HS-27A (cell line): ENCODE data around the gene KIAA1210.

Experiments
- DNase-seq: peaks from one replicate; pipeline ENCODE4 v3.0.0-alpha.2; 2012; ENCODE audit warnings: low read depth, missing footprints

KIAA1210 gene

DNA sequence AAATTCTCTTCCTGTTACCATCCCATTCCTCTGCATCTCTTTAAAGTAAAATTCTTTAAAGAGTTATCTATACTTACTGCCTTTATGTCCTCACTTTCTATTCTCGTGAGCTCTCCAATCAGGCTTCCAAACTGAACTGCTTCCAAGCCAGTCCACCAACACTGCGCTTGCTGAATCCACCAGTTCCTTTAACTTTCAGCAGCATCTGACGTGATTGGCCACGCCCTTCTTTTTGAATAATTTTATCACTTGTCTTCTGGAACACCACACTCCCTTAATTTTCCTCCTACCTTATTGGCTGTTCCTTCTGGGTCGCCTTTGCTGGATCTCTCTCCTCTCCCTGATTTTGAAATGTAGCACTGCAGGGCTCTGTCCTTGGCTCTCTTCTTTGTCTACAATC is at the start of gene KIAA1210:
Gene KIAA1210 (minus strand): TSS at position 163 of the 400 bp plus-strand sequence. CDS start 4,170 bp downstream, outside the sequence.
- no peak for DNase-seq

DNA sequence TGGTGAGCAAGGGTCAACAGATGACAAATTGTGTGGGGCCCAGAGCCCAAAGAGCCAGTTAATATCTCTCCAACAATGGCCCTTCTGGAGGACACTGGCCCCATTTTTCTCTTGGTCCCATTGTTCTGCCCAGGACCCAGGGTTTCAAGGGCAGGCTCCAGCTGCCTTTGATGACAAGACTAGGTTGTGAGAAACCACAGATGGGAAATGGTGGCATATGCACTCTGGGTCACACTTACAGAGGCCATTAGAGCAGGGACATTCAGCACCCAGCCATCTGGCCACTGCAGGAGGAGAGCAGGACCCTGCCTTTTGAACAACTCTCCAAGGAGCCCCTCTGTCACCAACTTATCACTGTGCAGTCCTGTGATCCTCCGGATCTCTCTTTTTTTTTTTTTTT is 49.7 kb upstream of the KIAA1210 start:
- DNase-seq = no peak

DNA sequence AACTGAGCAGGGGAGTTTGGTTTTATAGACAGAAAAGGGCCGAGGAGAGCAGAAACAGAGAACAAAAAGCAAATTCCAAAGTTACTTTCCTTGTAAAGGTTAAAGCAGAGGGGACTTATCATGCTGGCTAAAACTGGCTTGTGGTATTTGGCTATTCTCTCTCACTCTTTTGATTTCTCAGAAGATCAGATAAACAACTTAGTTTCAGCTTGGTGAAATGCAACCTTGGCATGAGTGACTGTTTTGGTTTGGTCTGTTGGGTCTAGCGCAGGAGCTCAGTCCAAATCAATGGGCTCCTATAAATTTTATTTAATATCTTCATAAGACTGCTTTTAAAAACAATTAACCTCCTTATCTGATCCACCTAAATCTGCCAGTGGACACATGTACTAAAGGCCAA is 47.3 kb upstream of the KIAA1210 start:
- no peak for DNase-seq

DNA sequence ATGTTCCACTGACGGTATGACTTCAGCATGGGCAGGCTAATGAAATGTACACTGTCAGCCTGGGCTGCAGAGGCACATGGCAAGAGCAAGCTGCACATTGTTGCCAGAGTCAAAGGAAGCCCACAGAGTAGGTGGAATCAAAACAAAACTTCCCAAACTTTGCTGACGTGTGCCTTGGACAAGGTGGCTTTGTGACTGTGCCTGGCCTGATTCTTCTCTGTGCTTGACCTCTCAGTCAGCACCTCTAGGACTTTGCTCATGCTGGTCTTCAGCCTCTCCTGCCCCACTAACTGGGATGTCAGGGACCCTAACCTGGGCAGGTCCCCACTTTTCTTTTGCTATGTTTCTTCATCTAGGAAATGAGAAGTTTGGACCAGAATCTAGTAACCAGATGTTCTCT is 40.5 kb upstream of the KIAA1210 start:
- DNase-seq = no peak

DNA sequence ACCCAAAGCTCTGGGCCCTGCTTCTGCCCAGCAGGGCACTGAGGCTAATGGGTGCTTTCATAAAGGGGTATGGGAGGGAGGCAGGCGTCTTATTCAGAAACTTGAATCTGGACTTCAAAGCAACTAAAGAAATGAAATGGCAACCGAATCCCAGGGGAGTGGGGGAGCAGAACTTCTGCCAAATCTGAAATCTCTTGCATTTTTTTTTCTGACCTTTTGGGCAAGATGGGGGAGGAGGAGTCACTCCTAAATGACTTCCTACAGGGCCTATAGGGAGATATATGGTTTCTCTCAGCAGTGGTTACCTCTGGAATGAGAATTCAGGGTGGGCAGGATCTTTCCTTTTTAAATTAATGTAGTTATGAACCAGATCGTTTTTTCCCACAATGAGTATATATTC is 30.6 kb upstream of the KIAA1210 start:
- no peak for DNase-seq

DNA sequence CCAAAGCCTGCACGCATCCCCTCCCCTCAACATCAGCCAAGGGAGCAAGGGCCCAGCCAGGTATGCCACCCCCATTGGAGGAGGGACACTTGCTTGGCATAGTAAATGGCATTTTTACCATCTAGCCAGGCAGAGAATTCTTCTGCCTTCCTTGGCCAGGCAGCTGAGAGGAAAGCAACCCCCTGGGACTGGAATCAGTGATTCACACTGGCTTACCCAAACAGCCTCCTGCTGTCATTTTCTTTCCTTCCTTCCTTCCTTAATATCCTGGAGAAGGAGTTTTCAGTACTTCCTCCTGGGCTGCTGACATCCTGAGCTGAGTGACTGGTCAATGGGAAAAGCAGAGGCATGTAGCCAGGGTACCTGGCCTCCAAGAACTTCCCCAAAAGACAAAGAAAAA is 28.6 kb upstream of the KIAA1210 start:
- DNase-seq = no peak

DNA sequence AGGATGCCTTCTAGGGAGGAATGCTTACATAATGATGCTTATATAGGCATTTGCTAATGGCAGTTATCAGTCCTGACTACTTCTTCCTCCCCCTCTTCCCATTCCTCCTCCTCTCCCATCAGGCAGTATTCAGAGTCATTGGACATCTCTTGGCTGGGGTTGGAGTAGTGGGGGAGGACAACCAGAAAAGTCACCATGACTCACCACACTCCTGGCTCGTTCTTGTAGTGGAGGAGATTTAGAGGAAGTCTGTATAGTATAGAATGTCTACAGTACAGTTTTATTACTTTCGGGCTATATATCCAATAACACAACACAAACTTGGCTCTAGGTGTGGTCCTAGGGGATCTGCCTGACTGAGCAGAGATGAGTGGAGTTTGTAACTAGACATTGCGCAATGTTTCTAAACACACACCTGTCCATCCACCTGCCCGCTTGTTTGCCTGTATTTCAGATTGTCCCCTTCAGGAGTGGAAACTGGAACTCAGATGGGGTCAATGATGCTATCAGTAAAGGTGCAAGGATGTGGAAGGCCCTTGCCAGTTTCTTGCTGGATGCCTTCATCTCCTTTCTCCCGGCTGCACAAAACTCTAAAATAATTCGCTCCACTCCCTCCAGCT is 27.9 kb upstream of the KIAA1210 start:
- DNase-seq = peak; percentile 31

DNA sequence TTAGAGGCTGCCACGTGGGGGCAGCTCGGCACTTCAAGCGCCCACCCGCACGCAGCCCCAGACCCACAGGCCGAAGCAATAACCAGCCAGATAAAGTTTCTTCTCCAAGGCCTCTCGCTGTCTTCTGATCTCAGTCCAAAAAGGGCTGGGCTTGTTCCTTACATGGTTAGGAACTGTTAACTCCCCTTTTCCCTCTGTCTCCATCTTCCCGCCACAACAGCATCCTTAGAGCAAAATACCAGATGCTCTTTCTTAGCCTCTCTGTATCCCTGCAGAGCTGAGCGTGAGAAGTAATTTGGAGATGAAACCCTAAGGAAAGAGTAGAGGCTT is 23.4 kb upstream of the KIAA1210 start:
- DNase-seq = no peak

DNA sequence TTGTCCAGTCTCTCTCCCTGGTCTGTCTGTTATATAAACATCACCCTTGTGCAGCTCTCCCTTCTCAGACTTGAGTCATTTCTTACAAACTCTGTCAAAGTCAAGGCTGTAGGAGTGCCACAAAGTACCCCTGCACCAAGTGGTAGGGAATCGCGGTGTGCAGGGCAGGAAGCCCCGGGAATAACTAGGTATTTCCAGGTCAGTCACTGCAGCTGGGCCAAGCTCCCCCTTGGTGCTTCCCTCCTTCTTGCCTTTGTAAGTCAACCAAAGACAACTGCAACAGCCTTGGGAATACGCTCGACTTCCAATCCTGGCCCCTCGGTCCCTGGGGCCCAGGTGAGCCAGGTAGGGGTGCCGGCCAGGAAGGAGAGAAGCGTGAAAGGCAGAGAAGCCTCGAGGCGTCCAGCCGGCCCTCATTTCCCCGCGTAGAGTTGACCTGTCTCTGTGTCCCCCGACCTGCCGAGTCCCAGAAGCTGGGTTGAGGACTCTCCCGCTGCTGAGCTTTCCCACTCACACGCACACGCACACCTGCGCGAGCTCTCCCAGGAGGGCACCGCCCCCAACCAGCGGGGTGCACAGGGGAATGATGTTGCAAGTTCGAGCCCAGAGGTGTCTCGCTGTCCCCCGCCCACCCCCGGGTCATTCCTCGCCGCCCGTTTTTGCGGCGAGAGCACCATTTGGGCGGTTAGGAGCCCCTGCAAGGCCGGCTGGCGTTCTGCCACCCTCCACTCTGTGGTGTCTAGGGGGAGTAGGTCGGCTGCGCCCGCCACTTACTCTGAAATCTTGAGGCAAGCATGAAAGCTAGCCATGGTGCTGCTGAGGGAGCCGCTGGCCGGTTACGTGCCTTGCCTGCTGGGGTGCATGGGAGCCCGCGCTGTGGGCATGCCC is 22.8 kb upstream of the KIAA1210 start:
- DNase-seq = no peak

DNA sequence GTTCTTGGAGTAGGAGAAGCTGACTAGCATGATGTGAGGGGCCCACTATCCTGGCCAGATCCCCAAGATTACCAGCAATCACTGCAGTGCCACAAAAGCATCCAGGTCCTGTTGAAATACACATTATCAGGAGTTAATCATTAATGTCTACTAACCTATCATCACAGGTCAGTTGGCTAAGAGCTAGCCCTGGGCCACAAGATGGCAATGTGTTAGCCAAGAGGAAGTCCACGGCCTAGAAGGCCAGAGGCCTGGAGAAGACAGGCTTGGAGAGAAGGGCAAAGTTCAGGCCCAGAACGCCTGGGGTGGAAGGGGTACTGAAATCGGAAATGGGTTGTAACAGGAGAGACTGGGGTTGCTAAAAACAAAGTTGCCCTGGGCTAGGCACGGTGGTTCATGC is 19.9 kb upstream of the KIAA1210 start:
- no peak for DNase-seq

DNA sequence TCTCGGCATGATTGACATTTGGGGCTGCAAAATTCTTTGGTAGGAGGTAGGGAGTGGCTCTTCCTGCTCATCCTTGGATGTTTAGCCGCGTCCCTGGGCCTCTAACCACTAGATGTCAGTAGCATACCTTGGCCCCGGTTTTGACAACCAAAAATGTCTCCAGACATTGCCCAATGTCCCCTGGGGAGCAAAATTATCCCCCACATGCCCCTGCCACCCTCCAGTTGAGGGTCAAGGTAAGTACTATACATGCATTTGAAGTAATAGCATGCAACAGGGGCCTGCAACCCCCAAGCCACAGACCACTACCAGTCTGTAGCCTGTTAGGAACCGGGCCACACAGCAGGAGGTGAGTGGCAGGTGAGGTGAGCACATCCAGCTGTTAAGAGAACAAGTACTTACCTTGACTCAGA is 17.6 kb upstream of the KIAA1210 start:
- DNase-seq = no peak

DNA sequence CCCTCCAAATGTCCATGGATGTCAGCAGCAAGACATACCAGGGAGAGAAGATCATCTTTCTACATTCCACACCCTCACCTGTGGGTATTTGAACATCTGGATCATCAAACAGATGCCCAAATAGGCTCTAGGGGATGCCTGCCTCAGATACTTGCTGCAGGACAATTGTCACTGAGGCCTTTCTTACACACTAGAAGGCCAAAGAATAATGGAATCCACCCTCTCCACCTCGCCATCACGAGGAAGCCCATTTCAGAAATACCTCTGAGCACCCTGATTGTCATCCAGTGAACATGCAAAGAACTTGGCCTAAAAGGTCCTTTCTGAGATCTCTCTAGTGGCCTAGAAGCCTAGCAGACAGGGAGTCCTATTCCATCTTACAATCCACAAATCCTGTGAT is 6.9 kb upstream of the KIAA1210 start:
- no peak for DNase-seq

DNA sequence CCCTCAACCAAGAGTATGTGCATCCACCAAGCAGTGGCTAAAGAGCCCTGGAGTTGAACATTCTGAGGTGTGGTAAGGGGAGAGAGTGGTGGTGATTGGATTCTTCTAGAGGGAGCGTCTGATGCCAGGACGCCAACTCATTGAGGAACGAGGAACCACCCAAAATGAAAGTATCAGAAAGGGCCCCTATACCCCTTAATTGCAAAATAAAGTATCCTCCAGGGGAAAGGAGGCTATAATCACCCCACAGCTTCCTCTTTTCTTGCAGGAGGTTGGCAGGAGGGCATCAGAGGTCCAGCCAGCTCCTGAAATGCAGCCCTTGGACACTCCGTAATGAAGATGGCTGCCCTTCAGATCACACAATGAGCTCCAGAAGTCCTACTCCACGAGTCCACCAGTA is 5.3 kb upstream of the KIAA1210 start:
- DNase-seq = no peak

DNA sequence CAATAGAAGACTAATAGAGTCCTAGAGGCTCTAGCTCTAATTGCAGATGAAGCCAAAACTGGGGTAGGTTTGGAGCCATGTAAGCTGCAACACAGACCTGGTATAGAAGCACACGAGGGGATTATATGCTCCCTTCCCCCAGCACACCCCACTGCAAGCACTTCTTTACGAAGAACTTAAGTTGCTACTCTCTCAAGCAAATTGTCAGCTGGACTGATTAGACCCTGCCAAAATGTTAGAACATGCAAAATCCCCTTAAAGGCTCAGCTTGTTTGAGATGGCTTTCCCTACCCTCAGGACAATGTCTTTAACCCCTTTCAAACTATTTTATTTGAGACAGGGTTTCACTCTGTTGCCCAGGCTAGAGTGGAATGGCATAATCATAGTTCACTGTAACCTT is 4.7 kb upstream of the KIAA1210 start:
- DNase-seq = no peak

DNA sequence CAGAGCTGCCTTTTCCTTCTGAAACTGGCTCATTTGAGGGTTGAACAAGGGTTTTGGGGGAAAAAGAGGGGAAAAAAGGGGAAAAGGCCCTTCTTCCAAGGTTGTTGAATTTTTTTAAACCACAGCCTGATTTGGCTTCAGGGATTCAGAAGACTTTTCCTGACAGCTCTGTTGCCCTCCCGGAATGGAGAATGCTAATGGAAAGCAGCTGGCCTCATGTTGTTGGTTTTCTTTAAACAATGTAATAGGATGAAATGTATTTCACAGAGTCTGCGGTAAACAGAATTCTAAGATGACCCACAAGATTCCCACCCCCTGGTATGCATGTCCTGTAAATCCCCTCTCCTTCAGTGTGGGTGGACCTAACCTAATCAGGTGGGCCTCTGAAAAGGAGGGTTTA is 3.3 kb upstream of the KIAA1210 start:
- no peak for DNase-seq

DNA sequence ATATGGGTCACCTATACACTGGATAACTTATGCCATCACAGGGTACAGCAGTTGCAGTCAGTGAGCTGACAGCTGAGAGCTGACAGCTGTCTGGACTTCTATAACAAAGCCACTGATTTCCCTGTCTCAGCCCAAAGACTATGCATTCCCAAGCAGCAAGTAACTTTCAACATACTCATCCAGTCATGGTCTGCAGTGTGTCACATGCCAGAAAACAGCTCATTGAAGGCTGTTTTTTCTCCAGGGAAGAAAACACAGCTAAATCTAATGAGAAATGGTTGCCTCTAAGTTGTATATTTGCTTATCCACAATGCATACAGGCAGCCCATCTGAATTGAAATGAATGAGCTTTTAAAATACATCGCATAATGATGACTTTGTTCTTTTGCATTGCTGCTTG is 6.3 kb downstream of the KIAA1210 start:
- DNase-seq = no peak

DNA sequence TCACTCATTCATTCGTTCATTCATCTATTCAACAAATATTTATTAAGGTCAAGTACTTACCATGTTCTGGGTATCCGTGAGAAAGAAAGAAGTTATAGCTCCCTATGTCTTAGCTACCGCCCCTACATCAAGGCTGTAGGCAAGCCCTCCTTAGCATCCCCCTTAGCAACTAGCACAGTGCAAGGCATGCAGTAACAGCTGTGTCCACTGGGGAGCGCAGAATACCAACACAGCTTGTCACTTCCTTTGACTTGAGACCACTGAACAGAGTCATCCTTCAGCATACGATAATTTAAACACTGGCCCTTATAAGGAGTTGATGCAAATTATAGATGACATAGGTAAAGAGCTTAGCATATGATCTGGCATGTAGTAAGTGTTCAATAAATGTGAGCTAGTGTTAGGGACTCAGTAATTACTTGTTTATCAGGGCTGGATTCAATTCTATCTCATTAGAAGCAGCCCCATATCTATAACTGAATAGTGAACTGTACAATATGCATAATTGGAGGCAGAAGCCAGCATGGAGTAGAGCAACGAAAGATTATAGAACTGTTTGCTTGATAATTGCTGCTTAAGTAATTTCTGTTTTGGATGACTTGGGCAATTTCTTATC is 8.7 kb downstream of the KIAA1210 start:
- peak; percentile 14 for DNase-seq

DNA sequence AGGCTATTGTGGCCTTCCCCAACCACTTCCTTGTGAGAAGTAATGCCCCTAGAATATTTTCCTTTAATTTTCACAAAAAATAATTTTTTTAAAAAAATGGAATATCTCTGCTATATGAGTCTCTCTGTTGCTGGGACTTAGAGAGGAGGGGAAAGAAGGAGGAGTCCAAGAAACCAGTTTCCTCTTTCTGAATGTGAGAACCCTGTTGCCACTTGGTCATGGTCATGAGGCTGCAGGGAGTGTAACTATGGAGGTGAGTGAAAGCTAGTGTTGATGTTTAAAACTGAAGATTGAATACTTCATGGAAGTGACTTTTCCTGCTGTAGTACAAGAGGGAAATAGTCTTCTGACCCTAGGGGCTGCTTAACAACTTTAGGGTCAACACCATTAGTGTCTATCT is 20.4 kb downstream of the KIAA1210 start:
- DNase-seq = no peak

DNA sequence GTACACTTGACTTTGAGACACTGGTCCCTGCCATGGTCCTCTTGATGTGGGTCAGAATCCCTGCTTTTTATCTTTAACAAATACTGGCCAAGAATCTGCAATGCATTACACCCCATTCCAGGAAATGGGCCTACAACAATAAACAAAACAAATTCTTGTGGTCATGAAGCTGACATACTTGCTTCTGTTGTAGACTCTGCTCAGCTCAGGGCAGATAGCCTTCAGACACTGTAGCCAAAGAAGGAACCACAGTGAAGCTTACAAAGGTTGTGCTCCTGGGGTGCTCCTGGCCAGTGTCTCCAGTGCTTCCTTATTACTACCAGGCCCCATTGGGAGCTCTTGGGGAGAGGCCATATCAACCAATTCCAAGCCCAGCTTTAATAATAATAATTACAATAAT is 21.8 kb downstream of the KIAA1210 start:
- DNase-seq = no peak

DNA sequence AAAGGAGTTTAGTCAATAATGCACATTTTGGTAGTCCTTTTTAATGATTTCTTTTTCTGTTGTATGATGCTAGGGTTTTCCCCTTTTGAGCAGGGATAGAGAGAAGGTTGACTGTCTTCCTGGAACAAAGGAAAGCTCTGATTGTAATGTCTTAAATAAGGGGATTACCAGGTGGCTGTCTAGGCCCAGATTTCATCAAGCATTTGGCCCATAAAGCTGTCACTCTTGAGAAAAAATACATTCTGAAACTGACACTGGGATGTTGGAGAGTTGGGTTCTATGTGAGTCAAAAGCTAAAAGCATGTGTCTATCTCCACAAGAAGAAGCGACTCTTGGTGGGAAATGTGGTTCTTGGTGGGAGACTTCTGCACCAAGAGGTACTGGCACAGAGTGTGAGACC is 26.4 kb downstream of the KIAA1210 start:
- no peak for DNase-seq

DNA sequence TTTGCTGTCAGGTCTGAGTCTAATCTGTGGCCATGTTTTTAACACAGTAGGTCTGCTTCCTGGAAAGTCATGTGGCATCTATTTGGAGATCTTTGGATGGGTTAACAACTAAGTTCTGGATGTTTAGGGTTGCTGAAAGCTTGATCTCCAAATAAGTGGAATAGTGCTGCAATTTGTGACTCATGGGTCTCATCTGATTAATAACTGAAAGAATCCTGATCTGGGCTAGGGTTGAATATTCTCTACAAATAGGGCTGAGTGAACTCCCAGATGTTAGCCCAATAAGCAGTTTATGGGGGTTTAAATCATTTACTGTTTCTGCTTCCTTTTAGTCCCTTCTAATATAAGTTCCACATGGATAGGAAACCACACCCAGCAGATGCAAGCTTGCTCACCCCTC is 31.7 kb downstream of the KIAA1210 start:
- no peak for DNase-seq

DNA sequence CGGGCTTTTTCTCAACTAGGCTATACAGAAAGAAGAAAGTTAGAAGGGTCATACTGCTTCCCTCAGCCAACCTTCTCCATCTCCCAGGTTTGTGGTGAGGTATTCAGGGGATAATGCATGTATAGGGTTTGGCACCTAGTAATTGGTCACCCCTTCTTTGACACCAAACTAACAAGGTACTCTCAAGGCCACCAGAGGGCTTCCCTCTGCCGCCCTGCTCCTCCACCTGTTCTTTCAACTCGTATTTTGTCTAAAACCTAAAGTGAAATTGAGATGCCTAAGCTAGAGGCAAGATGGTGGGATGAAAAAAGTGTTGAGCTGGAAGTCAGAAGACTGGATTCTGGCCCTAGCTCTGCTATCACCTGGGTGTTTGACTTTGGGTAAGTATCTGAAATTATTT is 32.8 kb downstream of the KIAA1210 start:
- DNase-seq = no peak

DNA sequence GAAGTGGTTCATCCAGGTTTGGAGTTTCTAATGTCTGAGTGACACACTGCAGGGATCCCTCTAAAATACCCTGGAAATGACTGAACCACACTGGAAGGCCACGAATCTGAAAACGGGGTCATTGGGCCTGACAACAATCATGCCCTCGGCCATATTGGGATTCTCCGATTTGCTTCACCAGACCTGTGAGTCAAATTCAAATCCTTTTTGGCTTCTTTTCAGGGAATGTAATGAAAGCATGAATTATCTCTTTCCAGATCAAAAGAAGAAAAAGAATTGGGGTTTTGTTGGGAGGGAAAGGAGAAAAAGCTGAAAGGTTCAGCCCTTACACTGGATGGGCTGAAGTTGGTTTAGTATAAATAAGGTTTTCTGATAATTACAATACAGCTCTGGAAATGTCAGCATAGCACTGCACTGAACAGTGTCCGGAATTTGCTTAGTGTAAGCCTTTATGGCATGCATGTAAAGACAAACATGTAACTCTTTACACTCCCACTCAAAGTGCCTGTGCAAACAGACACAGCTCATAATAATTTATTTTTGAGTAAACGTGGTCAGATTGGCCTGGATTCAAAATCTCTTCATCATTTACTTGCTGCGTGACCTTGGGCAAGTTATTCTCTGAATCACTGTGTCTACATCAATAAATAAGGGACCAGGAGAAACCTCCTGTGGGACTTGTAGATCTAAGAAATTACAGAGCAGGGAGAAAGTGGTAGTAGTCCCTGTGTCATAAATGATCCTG is 33.4 kb downstream of the KIAA1210 start:
- no peak for DNase-seq
